ENCODE measurements around the gene UCHL1. TPM values are rescaled to one million over a fixed set of nuclear protein-coding genes. Genes with fewer than 3 reads are reported as not detected.
A peak's percentile ranks its signal among the peaks of the same experiment; 100 is the strongest.

The UCHL1 gene
- total and polyA plus RNA-seq, 2 of the 13 experiments (the other 11 are each of a cell fraction or from before 2014, with no cell fraction given) = not detected

GRCh38 chr4:41213625-41214135 is 43.0 kb upstream of the UCHL1 start (continued):
- TF ChIP-seq TGIF2 (CRISPR knock-in tag; IDR thresholded peaks at IDR 0.05) (0 out of 2 replicates have a peak, but pooled peaks have one; percentile 13), LCORL (IDR thresholded peaks at IDR 0.05) (no peak), LCORL (CRISPR knock-in tag; IDR thresholded peaks at IDR 0.05) (0 out of 2 replicates have a peak, but pooled peaks have one; percentile 2), TARDBP (CRISPR knock-in tag; IDR thresholded peaks at IDR 0.05) (no peak), REL (CRISPR knock-in tag; conservative IDR thresholded peaks at IDR 0.05) (0 out of 2 replicates have a peak, but pooled peaks have one; percentile 9), SRSF1 (optimal IDR thresholded peaks at IDR 0.05; ENCODE audit: low read depth, low read length) (peak; percentile 30), SMYD3 (CRISPR knock-in tag; IDR thresholded peaks at IDR 0.05) (no peak), SMAD3 (CRISPR knock-in tag; IDR thresholded peaks at IDR 0.05) (no peak), ZNF784 (CRISPR knock-in tag; IDR thresholded peaks at IDR 0.05; ENCODE audit: borderline replicate concordance) (peak; percentile 13; the same call in 1 of the 2 replicates), SIN3A (IDR thresholded peaks at IDR 0.05; ENCODE audit: borderline replicate concordance, low read depth, low read length) (peak; percentile 4; the same call in 1 of the 2 replicates), ZNF674 (CRISPR knock-in tag; IDR thresholded peaks at IDR 0.05; ENCODE audit: low read depth) (no peak), NFKB2 (CRISPR knock-in tag; IDR thresholded peaks at IDR 0.05; ENCODE audit: borderline replicate concordance) (no peak), ZNF746 (CRISPR knock-in tag; IDR thresholded peaks at IDR 0.05) (no peak), ATF1 (CRISPR knock-in tag; IDR thresholded peaks at IDR 0.05) (no peak), SIN3B (IDR thresholded peaks at IDR 0.05; ENCODE audit: low read length) (no peak), ZNF337 (CRISPR knock-in tag; IDR thresholded peaks at IDR 0.05; ENCODE audit: borderline replicate concordance, low read depth) (no peak), FOXC1 (CRISPR knock-in tag; IDR thresholded peaks at IDR 0.05; ENCODE audit: borderline replicate concordance) (no peak)
- TF ChIP-seq, protein P1, sequence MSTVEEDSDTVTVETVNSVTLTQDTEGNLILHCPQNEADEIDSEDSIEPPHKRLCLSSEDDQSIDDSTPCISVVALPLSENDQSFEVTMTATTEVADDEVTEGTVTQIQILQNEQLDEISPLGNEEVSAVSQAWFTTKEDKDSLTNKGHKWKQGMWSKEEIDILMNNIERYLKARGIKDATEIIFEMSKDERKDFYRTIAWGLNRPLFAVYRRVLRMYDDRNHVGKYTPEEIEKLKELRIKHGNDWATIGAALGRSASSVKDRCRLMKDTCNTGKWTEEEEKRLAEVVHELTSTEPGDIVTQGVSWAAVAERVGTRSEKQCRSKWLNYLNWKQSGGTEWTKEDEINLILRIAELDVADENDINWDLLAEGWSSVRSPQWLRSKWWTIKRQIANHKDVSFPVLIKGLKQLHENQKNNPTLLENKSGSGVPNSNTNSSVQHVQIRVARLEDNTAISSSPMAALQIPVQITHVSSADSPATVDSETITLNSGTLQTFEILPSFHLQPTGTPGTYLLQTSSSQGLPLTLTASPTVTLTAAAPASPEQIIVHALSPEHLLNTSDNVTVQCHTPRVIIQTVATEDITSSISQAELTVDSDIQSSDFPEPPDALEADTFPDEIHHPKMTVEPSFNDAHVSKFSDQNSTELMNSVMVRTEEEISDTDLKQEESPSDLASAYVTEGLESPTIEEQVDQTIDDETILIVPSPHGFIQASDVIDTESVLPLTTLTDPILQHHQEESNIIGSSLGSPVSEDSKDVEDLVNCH (CRISPR knock-in tag; IDR thresholded peaks at IDR 0.05) = no peak
- TF ChIP-seq, protein P2, sequence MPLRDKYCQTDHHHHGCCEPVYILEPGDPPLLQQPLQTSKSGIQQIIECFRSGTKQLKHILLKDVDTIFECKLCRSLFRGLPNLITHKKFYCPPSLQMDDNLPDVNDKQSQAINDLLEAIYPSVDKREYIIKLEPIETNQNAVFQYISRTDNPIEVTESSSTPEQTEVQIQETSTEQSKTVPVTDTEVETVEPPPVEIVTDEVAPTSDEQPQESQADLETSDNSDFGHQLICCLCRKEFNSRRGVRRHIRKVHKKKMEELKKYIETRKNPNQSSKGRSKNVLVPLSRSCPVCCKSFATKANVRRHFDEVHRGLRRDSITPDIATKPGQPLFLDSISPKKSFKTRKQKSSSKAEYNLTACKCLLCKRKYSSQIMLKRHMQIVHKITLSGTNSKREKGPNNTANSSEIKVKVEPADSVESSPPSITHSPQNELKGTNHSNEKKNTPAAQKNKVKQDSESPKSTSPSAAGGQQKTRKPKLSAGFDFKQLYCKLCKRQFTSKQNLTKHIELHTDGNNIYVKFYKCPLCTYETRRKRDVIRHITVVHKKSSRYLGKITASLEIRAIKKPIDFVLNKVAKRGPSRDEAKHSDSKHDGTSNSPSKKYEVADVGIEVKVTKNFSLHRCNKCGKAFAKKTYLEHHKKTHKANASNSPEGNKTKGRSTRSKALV (CRISPR knock-in tag; IDR thresholded peaks at IDR 0.05) = peak; percentile 98; the same call in 1 of the 2 replicates
- TF ChIP-seq, protein P3, sequence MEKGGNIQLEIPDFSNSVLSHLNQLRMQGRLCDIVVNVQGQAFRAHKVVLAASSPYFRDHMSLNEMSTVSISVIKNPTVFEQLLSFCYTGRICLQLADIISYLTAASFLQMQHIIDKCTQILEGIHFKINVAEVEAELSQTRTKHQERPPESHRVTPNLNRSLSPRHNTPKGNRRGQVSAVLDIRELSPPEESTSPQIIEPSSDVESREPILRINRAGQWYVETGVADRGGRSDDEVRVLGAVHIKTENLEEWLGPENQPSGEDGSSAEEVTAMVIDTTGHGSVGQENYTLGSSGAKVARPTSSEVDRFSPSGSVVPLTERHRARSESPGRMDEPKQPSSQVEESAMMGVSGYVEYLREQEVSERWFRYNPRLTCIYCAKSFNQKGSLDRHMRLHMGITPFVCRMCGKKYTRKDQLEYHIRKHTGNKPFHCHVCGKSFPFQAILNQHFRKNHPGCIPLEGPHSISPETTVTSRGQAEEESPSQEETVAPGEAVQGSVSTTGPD (CRISPR knock-in tag; IDR thresholded peaks at IDR 0.05) = no peak
- TF ChIP-seq, protein P4, sequence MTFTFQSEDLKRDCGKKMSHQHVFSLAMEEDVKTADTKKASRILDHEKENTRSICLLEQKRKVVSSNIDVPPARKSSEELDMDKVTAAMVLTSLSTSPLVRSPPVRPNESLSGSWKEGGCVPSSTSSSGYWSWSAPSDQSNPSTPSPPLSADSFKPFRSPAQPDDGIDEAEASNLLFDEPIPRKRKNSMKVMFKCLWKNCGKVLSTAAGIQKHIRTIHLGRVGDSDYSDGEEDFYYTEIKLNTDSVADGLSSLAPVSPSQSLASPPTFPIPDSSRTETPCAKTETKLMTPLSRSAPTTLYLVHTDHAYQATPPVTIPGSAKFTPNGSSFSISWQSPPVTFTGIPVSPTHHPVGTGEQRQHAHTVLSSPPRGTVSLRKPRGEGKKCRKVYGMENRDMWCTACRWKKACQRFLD (CRISPR knock-in tag; IDR thresholded peaks at IDR 0.05; ENCODE audit: borderline replicate concordance) = no peak
